Activated CD8-positive, alpha-beta memory T cell treated with anti-CD3 and anti-CD28 coated beads, Interleukin-2, amount 50 U/mL, for 48 hours (primary cell): ENCODE measurements around the gene RBM26.
"Not testable (repeated sequence)": the region's sequence is repeated elsewhere in the genome, so short reads cannot be mapped to it uniquely, and the experiment has no call there.

Experiments
- DNase-seq: peaks from one replicate; pipeline ENCODE4 v3.0.0-alpha.2; 2020

The RBM26 gene

DNA sequence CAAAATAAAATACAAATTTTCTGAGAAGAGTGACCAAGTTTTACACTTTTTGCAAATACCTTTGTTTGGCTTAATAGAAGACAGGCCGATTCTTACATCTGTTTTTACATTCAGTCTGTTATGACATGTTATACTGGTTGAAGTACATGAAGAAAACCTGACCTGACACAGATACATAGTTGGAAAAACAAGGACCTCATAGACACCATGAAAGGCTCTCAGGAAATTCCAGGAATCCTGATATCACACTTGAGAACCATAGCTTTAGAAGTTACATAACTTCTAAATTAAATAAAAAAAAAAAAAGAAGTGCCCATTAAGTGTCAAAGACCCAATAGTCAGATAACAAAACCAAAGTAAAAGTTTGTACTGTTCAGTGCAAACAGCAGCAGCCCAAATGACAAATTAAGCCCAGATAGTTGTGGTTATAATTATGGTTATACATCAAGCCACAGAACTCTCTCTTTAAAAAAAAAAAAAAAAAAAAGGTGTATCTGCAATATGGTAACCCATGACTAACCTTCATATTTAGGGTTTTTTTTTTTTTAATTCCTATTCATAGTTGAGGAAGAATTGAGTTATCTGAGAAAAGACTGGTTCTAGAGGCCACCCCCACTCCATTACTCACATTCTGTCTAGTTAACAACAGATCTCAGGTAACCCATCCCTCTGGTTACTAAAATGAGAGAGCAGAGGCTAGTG is 19.8 kb downstream of the RBM26 start:
- no peak for DNase-seq

- no peak for DNase-seq
These were observed 20.4 kb downstream of the RBM26 start for GRCh38 chr13:79385694-79386093.

GRCh38 chr13:79384022-79384610 is 21.9 kb downstream of the RBM26 start:
- DNase-seq = no peak

- DNase-seq = no peak
These were observed 23.3 kb downstream of the RBM26 start for GRCh38 chr13:79382545-79383275.

DNA sequence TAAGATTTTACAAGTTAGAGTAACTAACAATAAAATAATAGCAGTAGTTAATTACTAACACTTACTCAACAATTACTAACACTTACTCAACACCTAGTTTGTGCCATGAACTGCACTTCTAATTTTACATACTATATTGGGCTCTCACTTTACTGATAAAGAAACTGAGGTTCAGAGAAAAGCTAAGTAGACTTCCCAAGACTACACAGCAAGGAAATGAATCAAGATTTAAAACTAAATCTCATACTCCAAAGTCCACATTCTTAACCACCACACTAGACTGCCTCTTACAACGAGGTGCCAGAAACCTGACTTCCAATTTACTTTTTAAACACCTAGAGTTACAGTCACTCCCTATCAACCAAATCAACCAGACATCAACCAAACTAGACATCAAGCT is 25.1 kb downstream of the RBM26 start:
- no peak for DNase-seq

DNA sequence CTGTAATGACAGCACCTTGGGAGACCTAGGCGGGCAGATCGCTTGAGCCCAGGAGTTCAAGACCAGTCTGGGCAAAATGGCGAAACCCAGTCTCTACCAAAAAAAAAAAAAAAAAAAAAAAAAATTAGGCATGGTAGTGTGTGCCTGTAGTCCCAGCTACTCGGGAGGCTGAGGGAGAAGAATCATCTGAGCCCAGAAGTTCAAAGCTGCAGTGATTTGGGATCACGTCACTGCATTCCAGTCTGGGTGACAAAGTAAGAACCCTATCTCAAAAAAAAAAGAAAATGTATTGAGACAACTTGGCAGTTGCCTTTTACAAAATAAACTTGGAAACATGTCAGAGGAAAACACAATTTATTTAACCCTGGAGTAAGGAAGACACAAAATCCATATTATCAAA is 26.8 kb downstream of the RBM26 start:
- DNase-seq = no peak

- DNase-seq = no peak
These were observed 29.2 kb downstream of the RBM26 start for GRCh38 chr13:79376843-79377242.

DNA sequence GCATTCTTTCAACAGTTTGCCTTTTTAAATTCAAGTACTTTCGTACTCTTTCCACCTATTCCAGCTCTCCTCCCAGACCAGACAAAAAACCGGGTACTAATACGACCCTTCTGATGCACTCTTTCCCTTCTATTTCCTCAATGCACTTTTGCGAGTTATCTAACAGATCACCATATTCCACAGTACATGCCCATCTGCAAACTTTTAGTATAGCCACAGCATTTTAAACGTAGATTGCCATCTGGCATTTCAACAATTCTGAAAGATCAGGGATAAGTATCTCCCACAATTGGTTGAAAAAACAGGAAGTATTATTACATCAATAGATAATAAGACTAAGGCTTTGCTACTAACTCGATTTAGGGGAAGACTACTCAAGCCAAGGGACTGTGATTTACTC is 31.5 kb downstream of the RBM26 start:
- DNase-seq = no peak

- no peak for DNase-seq
These were observed 32.1 kb downstream of the RBM26 start for GRCh38 chr13:79373916-79374315.

GRCh38 chr13:79369226-79369625 is 36.8 kb downstream of the RBM26 start:
- DNase-seq = no peak

- no peak for DNase-seq
These were observed 40.1 kb downstream of the RBM26 start for GRCh38 chr13:79365981-79366380.

DNA sequence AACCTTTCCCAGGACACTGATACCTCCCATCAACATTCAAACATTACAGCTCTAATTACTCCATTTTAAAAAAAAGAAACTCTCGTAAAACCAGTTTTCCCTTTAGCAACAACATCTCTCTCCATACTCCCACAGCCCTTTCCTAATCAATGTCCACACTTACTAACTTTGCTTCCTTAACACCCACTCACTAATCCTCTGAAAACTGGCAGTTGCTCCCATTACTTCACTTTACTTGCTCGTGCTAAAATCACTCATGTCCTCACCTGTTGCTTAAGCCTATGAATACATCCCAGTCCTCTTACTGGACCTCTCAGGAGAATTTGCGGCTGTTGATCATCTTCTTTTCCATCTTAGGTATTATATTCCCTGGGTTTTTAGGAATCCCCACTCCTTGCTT is 44.8 kb downstream of the RBM26 start:
- DNase-seq = no peak

DNA sequence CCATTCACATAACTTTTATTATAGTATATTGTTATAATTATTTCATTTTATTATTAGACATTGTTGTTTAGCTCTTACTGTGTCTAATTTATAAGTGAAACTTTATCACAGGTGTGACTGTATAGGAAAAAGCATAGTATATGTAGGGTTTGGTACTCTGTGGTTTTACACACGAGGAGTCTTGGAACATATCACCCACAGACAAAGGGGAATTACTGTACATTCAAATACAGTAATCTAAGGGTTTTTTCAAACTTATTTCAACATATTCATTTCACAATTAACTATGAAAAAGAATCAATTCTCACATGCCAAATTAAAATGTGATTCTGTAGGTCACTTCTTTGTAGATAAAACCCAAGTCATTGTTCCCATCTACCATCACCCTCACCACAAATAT is 46.0 kb downstream of the RBM26 start:
- no peak for DNase-seq

GRCh38 chr13:79359064-79359463 is 47.0 kb downstream of the RBM26 start:
- DNase-seq = no peak

GRCh38 chr13:79354285-79354684 is 51.8 kb downstream of the RBM26 start:
- DNase-seq = no peak

DNA sequence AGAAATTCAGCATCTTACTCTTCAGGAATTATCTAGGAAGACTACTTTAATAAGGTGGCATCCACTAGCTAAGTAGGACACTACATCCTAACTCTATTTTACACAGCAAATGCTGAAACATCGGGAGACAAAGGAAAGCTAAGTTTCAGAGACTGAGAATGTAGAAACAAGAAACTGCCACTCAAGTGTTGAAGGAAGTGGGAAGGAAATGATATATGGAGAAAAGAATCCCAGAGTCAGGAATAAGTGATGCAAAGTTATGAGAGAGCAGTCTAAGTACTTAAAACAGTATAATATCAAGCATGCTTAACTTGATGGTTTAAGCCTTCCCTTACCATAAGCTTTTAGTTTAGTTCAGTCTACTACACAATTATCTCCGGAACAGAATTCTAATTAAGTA is 52.4 kb downstream of the RBM26 start:
- no peak for DNase-seq

DNA sequence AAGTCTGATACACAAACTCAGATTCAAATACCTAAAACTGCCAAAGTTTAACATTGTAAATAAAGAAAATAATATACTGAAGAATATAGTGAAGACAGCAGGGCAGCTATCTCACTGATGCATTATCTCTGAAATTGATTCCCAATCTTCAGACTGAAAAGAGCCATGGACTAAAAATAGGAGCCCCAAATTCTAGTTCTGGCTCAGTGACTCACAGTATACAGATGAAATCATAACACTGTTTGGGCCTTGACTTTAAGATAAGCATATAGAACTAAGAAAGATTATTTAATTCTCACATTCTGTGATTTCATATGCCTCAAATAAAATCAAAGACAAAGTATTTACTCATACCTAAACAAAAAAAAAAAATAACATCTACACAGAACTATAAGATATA is 53.9 kb downstream of the RBM26 start:
- DNase-seq = no peak

DNA sequence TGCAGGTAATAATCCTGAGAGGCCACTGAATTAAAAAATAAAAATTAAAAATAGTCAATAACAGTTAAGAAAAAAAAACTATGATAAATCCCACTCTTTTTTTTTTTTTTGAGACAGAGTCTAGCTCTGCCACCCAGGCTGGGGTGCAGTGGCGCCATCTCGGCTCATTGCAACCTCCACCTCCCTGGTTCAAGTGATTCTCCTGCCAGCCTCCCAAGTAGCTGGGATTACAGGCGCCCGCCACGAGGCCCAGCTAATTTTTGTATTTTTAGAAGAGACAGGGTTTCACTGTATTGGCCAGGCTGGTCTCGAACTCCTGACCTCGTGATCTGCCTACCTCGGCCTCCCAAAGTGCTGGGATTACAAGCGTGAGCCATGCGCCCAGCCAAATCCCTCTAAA is 56.4 kb downstream of the RBM26 start:
- not testable (repeated sequence) for DNase-seq

DNA sequence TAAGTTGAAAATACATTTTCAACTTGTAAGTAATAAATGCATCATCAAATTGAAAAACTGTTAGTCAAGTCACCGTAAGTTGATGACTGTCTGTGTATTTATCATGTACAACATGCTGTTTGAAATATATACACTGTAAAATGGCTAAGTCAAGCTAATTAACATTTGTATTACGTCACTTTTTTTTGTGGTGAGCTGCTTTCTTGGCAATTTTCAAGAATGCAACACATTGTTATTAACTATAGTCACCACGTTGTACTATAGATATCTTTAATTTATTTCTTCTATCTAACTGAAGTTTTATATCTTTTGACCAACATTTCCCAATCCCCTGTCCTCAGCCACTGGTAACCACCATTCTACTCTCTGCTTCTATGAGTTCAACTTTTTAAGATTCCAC is 57.0 kb downstream of the RBM26 start:
- DNase-seq = no peak

DNA sequence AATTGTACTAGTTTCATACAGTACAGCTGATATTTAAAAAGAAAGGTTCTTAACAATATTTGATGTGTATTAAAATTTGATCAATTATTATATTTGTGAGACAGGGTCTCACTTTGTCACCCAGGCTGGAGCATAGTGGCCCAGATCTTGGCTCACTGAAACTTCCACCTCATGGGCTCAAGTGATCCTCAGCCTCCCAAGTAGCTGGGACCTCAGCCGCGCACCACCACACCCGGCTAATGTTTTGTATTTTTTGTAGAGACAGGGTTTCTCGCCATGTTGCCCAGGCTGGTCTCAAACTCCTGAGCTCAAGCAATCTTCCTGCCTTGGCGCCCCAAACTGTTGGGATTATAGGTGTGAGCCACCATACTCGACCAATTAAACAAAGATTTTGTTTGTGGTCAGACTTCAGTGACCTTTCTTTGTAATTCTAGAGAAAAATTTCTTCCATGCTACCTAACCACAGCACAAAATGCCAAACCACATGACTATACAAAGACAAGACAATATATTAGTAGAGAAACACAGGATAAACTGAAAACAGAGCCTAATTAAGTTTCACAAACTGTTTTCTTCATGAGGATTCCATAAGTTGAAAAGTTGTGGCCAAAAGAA is 59.6 kb downstream of the RBM26 start:
- DNase-seq = no peak

- no peak for DNase-seq
These were observed 64.9 kb downstream of the RBM26 start for GRCh38 chr13:79341202-79341601.

- no peak for DNase-seq
These were observed 65.6 kb downstream of the RBM26 start for GRCh38 chr13:79340490-79340889.

- no peak for DNase-seq
These were observed 67.7 kb downstream of the RBM26 start for GRCh38 chr13:79338343-79338742.

GRCh38 chr13:79336966-79337365 is 69.1 kb downstream of the RBM26 start:
- no peak for DNase-seq
